ENCODE results near the gene NCBP1.
A peak's percentile ranks its signal among the peaks of the same experiment; 100 is the strongest.
"Not testable (repeated sequence)": the region's sequence is repeated elsewhere in the genome, so short reads cannot be mapped to it uniquely, and the experiment has no call there.

Gene NCBP1

GRCh38 chr9:97622483-97622882 is 11.1 kb upstream of the NCBP1 start:
- DNase-seq, result not testable (repeated sequence)

- no peak for DNase-seq
Observed at GRCh38 chr9:97623946-97624345, 9.7 kb upstream of the NCBP1 start.

- DNase-seq, result no peak
Observed at GRCh38 chr9:97625620-97626019, 8.0 kb upstream of the NCBP1 start.

GRCh38 chr9:97627624-97628023 is 6.0 kb upstream of the NCBP1 start:
- DNase-seq, result no peak

- DNase-seq, result no peak
Observed at GRCh38 chr9:97628668-97629067, 5.0 kb upstream of the NCBP1 start.

GRCh38 chr9:97629156-97629555 is 4.5 kb upstream of the NCBP1 start:
- DNase-seq, result no peak

GRCh38 chr9:97630591-97630990 is 3.0 kb upstream of the NCBP1 start:
- DNase-seq, result no peak

GRCh38 chr9:97632248-97632984 is 1.2 kb upstream of the NCBP1 start:
- peak in 18 of 58 donors; percentile 4 to 78 (median 51) for DNase-seq

- peak in 3 of 58 donors; percentile 42 to 52 (median 51) for DNase-seq
Observed at GRCh38 chr9:97633859-97634490, 354 bp downstream of the NCBP1 start.

GRCh38 chr9:97635026-97635425 is 1.4 kb downstream of the NCBP1 start:
- DNase-seq, result no peak

- DNase-seq, result no peak
Observed at GRCh38 chr9:97636903-97637302, 3.3 kb downstream of the NCBP1 start.

GRCh38 chr9:97638666-97639065 is 5.0 kb downstream of the NCBP1 start:
- DNase-seq, result no peak

- peak in 1 of 58 donors; percentile 5 for DNase-seq
Observed at GRCh38 chr9:97640325-97640724, 6.7 kb downstream of the NCBP1 start.

GRCh38 chr9:97645720-97646119 is 12.1 kb downstream of the NCBP1 start:
- DNase-seq, result no peak

GRCh38 chr9:97647996-97648395 is 14.4 kb downstream of the NCBP1 start:
- DNase-seq, result no peak

GRCh38 chr9:97651646-97652045 is 18.0 kb downstream of the NCBP1 start:
- no peak for DNase-seq

- DNase-seq, result no peak
Observed at GRCh38 chr9:97658707-97659106, 25.1 kb downstream of the NCBP1 start.

- DNase-seq, result no peak
Observed at GRCh38 chr9:97659771-97660170, 26.1 kb downstream of the NCBP1 start.

- no peak for DNase-seq
Observed at GRCh38 chr9:97660340-97660739, 26.7 kb downstream of the NCBP1 start.

- DNase-seq, result no peak
Observed at GRCh38 chr9:97660847-97661246, 27.2 kb downstream of the NCBP1 start.

GRCh38 chr9:97665742-97666141 is 32.1 kb downstream of the NCBP1 start:
- no peak for DNase-seq

- no peak for DNase-seq
Observed at GRCh38 chr9:97666907-97667686, 33.5 kb downstream of the NCBP1 start.

All from anterior cingulate cortex (tissue), 58 donors.